Stimulated activated memory B cell treated with anti-CD40 and anti-IgM and Interleukin-4, amounts not matched to agents 10 μg/mL and 1 μg/mL and 100 μg/mL, for 72 hours (primary cell): ENCODE measurements around the gene CUL9.

Source experiments
- ATAC-seq: fragments of 150-1000 bp; cut with Tn5 transposase; 2 replicates; pipeline ENCODE4 v1.10.0; 2021
- H3K27ac Mint-ChIP-seq: one replicate; pipeline ENCODE4 v1.8.0; 2022; ENCODE audit warnings: mild to moderate bottlenecking, mixed read lengths
- H3K27me3 Mint-ChIP-seq: one replicate; pipeline ENCODE4 v1.8.0; 2022; ENCODE audit warnings: mixed read lengths
- H3K36me3 Mint-ChIP-seq: one replicate; pipeline ENCODE4 v1.8.0; 2022; ENCODE audit warnings: mixed read lengths
- H3K4me1 Mint-ChIP-seq: one replicate; pipeline ENCODE4 v1.8.0; 2022; ENCODE audit warnings: mixed read lengths
- H3K4me3 Mint-ChIP-seq: one replicate; pipeline ENCODE4 v1.8.0; 2022; ENCODE audit warnings: mild to moderate bottlenecking, moderate library complexity, mixed read lengths
- H3K9me3 Mint-ChIP-seq: one replicate; pipeline ENCODE4 v1.8.0; 2022; ENCODE audit warnings: mixed read lengths

CUL9 gene

DNA sequence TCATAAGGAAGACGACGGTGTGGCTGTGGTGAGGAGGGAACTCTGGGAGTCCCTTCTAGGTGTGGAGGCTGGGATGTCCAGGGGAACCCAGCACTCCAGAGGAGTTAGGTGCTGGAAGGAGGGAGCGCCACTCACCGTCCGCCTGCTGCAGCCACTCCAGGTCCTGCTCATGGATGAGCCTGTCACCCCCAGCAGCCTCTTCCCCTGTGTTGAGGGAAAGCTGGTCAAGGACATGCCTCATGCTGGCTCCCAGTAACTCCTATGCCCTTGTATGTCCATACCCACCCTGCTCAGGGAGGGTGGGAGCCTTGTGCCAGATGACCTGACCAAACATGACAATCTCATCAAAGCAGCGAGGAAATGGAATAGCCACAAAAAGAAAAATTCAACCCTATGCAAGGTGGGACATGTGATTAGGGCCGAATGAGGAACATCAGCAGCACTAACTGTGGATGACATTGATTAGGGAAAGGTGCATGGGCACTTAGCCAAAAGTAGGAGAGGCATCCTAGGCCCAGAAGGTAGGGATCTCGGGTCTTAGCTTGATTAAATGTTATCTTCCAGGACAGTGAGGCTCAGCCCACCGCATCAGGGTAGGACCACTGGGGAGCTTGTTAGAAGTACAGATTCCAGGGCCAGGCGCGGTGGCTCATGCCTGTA is 44.3 kb downstream of the CUL9 start:
- Mint-ChIP-seq H3K4me1 (peaks cover 72% of the 10 kb centered on the region), H3K27ac (peak overlapping the region; percentile 95), H3K27me3 (peaks cover 4% of the 10 kb centered on the region), H3K9me3 (no peaks in the 10 kb centered on the region), H3K36me3 (peaks cover 21% of the 10 kb centered on the region), H3K4me3 (no peak overlapping the region)
- ATAC-seq = no peak

- Mint-ChIP-seq H3K36me3 (peaks cover 18% of the 10 kb centered on the region), H3K4me1 (peaks cover 52% of the 10 kb centered on the region), H3K9me3 (no peaks in the 10 kb centered on the region), H3K27me3 (peaks cover 24% of the 10 kb centered on the region), H3K27ac (peak within 1 kb of the TSS; percentile 89), H3K4me3 (peak within 1 kb of the TSS; percentile 89)
- peak; percentile 89 for ATAC-seq
Measured at GRCh38 chr6:43228951-43229802, 47.2 kb downstream of the CUL9 start, which contains the start of gene DNPH1. TSS of gene DNPH1 (minus strand) at chr6:43229481. CDS start at chr6:43229456, 25 bp downstream.

- Mint-ChIP-seq H3K4me1 (peaks cover 45% of the 10 kb centered on the region), H3K27ac (peak overlapping the region; percentile 89), H3K36me3 (peaks cover 18% of the 10 kb centered on the region), H3K9me3 (no peaks in the 10 kb centered on the region), H3K27me3 (peaks cover 24% of the 10 kb centered on the region), H3K4me3 (peak overlapping the region; percentile 89)
- ATAC-seq = no peak
Measured at GRCh38 chr6:43229803-43230620, 48.0 kb downstream of the CUL9 start.

- H3K36me3 Mint-ChIP-seq = peaks cover 9% of the 10 kb centered on the region
Measured at GRCh38 chr6:43231053-43231452, 49.1 kb downstream of the CUL9 start.

DNA sequence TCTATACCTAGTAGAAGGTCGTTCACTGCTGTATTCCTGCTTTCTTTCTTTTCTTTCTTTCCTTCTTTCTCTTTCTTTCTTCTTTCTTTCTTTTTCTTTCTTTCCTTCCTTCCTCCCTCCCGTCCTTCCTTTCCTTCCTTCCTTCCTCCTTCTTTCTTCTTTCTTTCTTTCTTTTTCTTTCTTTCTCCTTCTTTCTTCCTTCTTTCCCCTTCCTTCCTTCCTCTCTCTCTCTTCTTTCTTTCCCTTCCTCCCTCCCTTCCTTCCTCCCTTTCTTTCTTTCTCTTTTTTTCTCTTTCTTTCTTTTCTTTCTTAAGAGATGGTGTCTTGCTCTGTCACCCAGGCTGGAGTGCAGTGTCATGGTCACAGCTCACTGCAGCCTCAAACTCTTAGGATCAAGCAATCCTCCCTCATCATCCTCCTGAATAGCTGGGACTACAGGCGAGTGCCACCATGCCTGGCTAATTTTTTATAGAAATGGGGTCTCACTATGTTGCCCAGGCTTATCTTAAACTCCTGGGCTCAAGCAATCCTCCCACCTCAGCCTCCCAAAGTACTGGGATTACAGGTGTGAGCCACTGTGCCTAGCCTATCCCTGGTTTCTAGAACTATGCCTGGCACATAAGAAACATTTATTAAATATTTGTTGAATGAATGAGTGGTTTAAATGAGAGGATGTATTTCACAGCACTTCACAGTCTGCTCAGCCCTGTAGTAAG is 49.9 kb downstream of the CUL9 start:
- no peak for ATAC-seq
- Mint-ChIP-seq H3K4me1 (peaks cover 27% of the 10 kb centered on the region), H3K36me3 (peaks cover under 1% of the 10 kb centered on the region), H3K4me3 (no peak overlapping the region), H3K27me3 (peaks cover 32% of the 10 kb centered on the region), H3K9me3 (no peaks in the 10 kb centered on the region), H3K27ac (no peak overlapping the region)

More at GRCh38 chr6:43231053-43231452, 49.1 kb downstream of the CUL9 start:
- H3K4me1 Mint-ChIP-seq = peaks cover 35% of the 10 kb centered on the region
- no peaks in the 10 kb centered on the region for H3K9me3 Mint-ChIP-seq
- H3K27me3 Mint-ChIP-seq = peaks cover 24% of the 10 kb centered on the region
- H3K27ac Mint-ChIP-seq = no peak overlapping the region
- ATAC-seq = no peak
- H3K4me3 Mint-ChIP-seq = no peak overlapping the region

DNA sequence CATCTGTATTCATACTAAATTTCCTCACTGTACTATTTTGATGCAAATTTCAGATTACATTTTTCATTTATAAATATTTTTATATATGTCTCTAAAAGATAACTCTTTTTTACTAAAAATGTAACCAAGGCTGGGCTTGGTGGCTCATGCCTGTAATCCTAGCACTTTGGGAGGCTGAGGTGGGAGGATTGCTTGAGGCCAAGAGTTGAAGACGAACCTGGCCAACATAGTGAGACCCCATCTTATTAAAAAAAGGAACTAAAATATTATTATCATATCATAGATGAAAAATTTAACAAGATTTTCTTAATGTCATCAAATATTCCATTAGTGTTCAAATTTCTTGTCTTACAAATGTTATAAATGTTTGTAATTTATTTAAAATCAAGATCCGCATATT is 53.8 kb downstream of the CUL9 start:
- no peak overlapping the region for H3K4me3 Mint-ChIP-seq
- H3K27ac Mint-ChIP-seq = no peak overlapping the region
- H3K27me3 Mint-ChIP-seq = peaks cover 40% of the 10 kb centered on the region
- peaks cover 7% of the 10 kb centered on the region for H3K36me3 Mint-ChIP-seq
- H3K4me1 Mint-ChIP-seq = peaks cover 7% of the 10 kb centered on the region
- peaks cover 4% of the 10 kb centered on the region for H3K9me3 Mint-ChIP-seq
- no peak for ATAC-seq

DNA sequence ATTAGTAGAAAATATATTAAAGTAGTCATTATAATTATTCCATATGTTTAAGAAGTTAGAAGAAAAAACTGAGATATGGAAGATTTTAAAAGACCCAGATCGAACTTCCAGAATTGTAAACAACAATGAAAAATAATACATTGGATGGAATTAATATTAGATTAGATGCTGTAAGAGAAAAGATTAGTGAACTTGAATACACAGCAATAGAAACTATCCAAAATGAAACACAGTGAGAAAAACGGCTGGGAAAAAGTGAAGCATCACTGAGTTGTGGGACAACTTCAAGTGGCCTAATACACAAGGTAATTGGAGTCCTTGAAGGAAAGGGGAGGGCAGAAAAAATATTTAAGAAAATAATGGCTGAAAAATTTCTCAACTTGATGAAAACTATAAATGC is 57.1 kb downstream of the CUL9 start:
- Mint-ChIP-seq H3K27ac (no peak overlapping the region), H3K4me3 (no peak overlapping the region), H3K9me3 (peaks cover 4% of the 10 kb centered on the region), H3K4me1 (no peaks in the 10 kb centered on the region), H3K27me3 (peaks cover 16% of the 10 kb centered on the region), H3K36me3 (peaks cover 7% of the 10 kb centered on the region)
- no peak for ATAC-seq

DNA sequence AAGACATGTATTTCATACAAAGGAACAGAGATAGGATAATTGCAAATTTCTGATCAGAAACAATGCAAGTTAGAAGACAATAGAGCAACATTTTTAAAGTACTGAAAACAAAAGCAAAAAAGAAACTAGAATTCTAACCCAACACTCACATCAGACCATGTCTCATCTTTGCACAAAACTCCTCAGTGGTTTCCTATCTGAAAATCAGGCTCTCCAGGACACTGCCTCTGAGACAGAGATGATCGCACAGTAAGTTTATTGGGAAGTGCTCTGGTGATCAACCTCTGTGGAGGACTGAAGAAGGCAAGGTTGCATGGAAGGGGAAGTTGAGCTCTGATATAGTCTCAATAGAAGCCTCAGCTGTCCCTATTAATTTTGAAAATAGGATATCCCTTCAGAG is 59.0 kb downstream of the CUL9 start:
- no peak for ATAC-seq
- H3K4me3 Mint-ChIP-seq = no peak overlapping the region
- H3K27ac Mint-ChIP-seq = no peak overlapping the region
- H3K27me3 Mint-ChIP-seq = peaks cover 16% of the 10 kb centered on the region
- H3K36me3 Mint-ChIP-seq = peaks cover 7% of the 10 kb centered on the region
- H3K4me1 Mint-ChIP-seq = peaks cover 1% of the 10 kb centered on the region
- H3K9me3 Mint-ChIP-seq = peaks cover 4% of the 10 kb centered on the region

- H3K27ac Mint-ChIP-seq = no peak overlapping the region
- H3K27me3 Mint-ChIP-seq = peaks cover 13% of the 10 kb centered on the region
- H3K4me3 Mint-ChIP-seq = no peak overlapping the region
- no peak for ATAC-seq
- H3K9me3 Mint-ChIP-seq = peaks cover 4% of the 10 kb centered on the region
- H3K4me1 Mint-ChIP-seq = peaks cover 6% of the 10 kb centered on the region
- peaks cover 7% of the 10 kb centered on the region for H3K36me3 Mint-ChIP-seq
Measured at GRCh38 chr6:43241446-43241845, 59.5 kb downstream of the CUL9 start.

GRCh38 chr6:43242908-43243663 is 61.1 kb downstream of the CUL9 start, which contains the start of gene TTBK1:
TSS of gene TTBK1 (plus strand) at chr6:43243481. CDS start at chr6:43246661, 3,180 bp downstream.
- H3K36me3 Mint-ChIP-seq = peaks cover 7% of the 10 kb centered on the region
- ATAC-seq = no peak
- H3K27me3 Mint-ChIP-seq = no peaks in the 10 kb centered on the region
- H3K9me3 Mint-ChIP-seq = peaks cover 4% of the 10 kb centered on the region
- no peak within 1 kb of the TSS for H3K27ac Mint-ChIP-seq
- H3K4me3 Mint-ChIP-seq = no peak within 1 kb of the TSS
- H3K4me1 Mint-ChIP-seq = peaks cover 19% of the 10 kb centered on the region

GRCh38 chr6:43243664-43244321 is 61.8 kb downstream of the CUL9 start:
- H3K27ac Mint-ChIP-seq = no peak overlapping the region
- no peak overlapping the region for H3K4me3 Mint-ChIP-seq
- no peaks in the 10 kb centered on the region for H3K27me3 Mint-ChIP-seq
- peaks cover 20% of the 10 kb centered on the region for H3K4me1 Mint-ChIP-seq
- H3K36me3 Mint-ChIP-seq = peaks cover 7% of the 10 kb centered on the region
- H3K9me3 Mint-ChIP-seq = peaks cover 4% of the 10 kb centered on the region
- no peak for ATAC-seq

DNA sequence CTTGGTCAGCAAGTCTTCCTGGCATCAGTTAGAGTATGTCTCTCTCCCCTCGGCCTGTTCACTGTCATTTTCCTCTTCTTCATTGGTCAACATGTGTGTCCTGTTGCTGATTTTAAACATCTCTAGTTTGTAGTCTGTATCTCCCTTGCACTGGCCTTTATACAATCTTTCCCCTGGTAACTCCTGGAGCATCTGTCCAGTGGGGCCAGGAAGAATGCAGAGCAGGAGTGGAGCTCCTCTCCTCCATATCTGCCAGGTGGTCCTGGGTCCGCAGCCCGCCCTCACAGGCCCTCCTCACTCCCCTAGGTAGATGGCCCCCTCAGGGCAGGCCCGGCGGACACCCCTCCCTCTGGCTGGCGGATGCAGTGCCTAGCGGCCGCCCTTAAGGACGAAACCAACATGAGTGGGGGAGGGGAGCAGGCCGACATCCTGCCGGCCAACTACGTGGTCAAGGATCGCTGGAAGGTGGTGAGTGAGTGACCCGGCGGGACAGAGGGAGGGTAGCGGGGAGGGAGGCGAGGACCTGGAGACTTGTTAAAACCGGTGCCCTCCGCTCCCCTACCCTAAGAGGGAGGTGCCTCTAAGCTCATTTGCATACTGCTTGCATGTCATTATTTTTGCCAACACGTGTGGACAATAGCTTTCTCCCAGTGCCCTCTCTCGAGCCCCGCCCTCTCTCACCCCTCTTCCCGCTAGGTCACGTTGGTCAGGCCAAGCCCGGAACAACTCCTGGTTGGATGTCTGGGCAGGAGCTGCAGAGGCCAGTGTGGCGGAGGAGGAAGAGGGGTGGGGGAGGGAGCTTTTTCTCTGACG is 64.5 kb downstream of the CUL9 start:
- Mint-ChIP-seq H3K27me3 (peaks cover 6% of the 10 kb centered on the region), H3K36me3 (no peaks in the 10 kb centered on the region), H3K9me3 (no peaks in the 10 kb centered on the region), H3K4me3 (peak overlapping the region; percentile 81), H3K4me1 (peaks cover 29% of the 10 kb centered on the region), H3K27ac (peak overlapping the region; percentile 86)
- peak; percentile 70 for ATAC-seq
